CD14-positive monocyte (primary cell): ENCODE results near the gene GRAP. TPM values are rescaled to one million over a fixed set of nuclear protein-coding genes. Genes with fewer than 3 reads are reported as not detected.

ENCODE experiments used
- DNase-seq, 3 donors: peaks; one replicate each; pipeline ENCODE4 v3.0.0-alpha.2; 2011 to 2022
- H2AFZ ChIP-seq: 2 replicates; pipeline ENCODE4 v1.6.0; 2012; ENCODE audit warnings: mild to moderate bottlenecking, low read depth, low read length, inconsistent platforms; ENCODE audit not compliant: insufficient read depth, poor library complexity, severe bottlenecking
- H3K27ac ChIP-seq, 2 donors: 1 replicate in 1 of 2; 2 replicates in 1 of 2; pipeline ENCODE4 v1.5.1; 2012 to 2013; ENCODE audit warnings: low read length in 2 of 2, control low read depth in 1 of 2, inconsistent platforms in 1 of 2, low read depth in 1 of 2, mild to moderate bottlenecking in 1 of 2
- H3K27me3 ChIP-seq, 2 donors: one replicate each; pipeline versions ENCODE4 v1.6.0 to v1.6.1; 2011 to 2013; ENCODE audit warnings: low read length in 2 of 2; ENCODE audit not compliant: control insufficient read depth in 2 of 2, insufficient read depth in 2 of 2
- H3K36me3 ChIP-seq, 2 donors: replicated peaks in 1 of 2; 1 replicate in 1 of 2; 2 replicates in 1 of 2; pipeline versions ENCODE4 v1.5.1 to v1.6.1; 2012 to 2013; ENCODE audit warnings: low read length in 2 of 2, control low read depth in 1 of 2, inconsistent platforms in 1 of 2, mild to moderate bottlenecking in 1 of 2; ENCODE audit not compliant: insufficient read depth in 2 of 2, control insufficient read depth in 1 of 2
- H3K4me1 ChIP-seq, 2 donors: 1 replicate in 1 of 2; 2 replicates in 1 of 2; pipeline versions ENCODE4 v1.5.1 to v1.6.1; 2012 to 2013; ENCODE audit warnings: low read length in 2 of 2, control low read depth in 1 of 2, inconsistent platforms in 1 of 2, mild to moderate bottlenecking in 1 of 2, moderate library complexity in 1 of 2; ENCODE audit not compliant: insufficient read depth in 2 of 2, control insufficient read depth in 1 of 2
- H3K4me2 ChIP-seq: replicated peaks from 2 replicates; pipeline ENCODE3; 2012; ENCODE audit warnings: low read length, moderate library complexity, mild to moderate bottlenecking; ENCODE audit not compliant: poor library complexity, severe bottlenecking; ENCODE audit errors: extremely low read depth
- H3K4me3 ChIP-seq, 3 experiments: fragments of 200-600 bp in 1 of 3; sonication (generic) in 1 of 3; replicated peaks in 1 of 3; 1 replicate in 2 of 3; 2 replicates in 1 of 3; pipeline ENCODE4 v1.5.1; 2011 to 2013; ENCODE audit warnings: low read length in 3 of 3, mild to moderate bottlenecking in 3 of 3, control low read depth in 2 of 3, low read depth in 2 of 3, inconsistent platforms in 1 of 3, moderate library complexity in 1 of 3
- H3K79me2 ChIP-seq: 2 replicates; pipeline ENCODE4 v1.6.0; 2012; ENCODE audit warnings: mild to moderate bottlenecking, control low read depth, inconsistent platforms, low read length, moderate library complexity; ENCODE audit not compliant: insufficient read depth
- H3K9ac ChIP-seq: 2 replicates; pipeline ENCODE4 v1.6.0; 2017; ENCODE audit warnings: low read length, mild to moderate bottlenecking; ENCODE audit not compliant: insufficient read depth, poor library complexity, severe bottlenecking
- H3K9me3 ChIP-seq, 2 donors: replicated peaks in 1 of 2; 1 replicate in 1 of 2; 2 replicates in 1 of 2; pipeline versions ENCODE4 v1.5.1 to v1.6.1; 2012 to 2013; ENCODE audit warnings: low read length in 2 of 2, control low read depth in 1 of 2; ENCODE audit not compliant: control insufficient read depth in 1 of 2, insufficient read depth in 1 of 2
- H4K20me1 ChIP-seq: 2 replicates; pipeline ENCODE4 v1.6.0; 2012; ENCODE audit warnings: mild to moderate bottlenecking, low read length, control low read depth, moderate library complexity; ENCODE audit not compliant: insufficient read depth
- H3K27ac Mint-ChIP-seq, 7 donors: one replicate each; pipeline ENCODE4 v1.8.0; 2020; ENCODE audit warnings: mild to moderate bottlenecking in 7 of 7, mixed read lengths in 7 of 7, moderate library complexity in 6 of 7, inconsistent platforms in 2 of 7
- H3K27me3 Mint-ChIP-seq, 3 donors: one replicate each; pipeline ENCODE4 v1.8.0; 2021 to 2022; ENCODE audit warnings: low read depth in 3 of 3, mild to moderate bottlenecking in 3 of 3, mixed read lengths in 3 of 3, moderate library complexity in 3 of 3, inconsistent platforms in 1 of 3
- H3K36me3 Mint-ChIP-seq, 2 donors: one replicate each; pipeline ENCODE4 v1.8.0; 2020; ENCODE audit warnings: mixed read lengths in 2 of 2, inconsistent platforms in 1 of 2, mild to moderate bottlenecking in 1 of 2
- H3K4me1 Mint-ChIP-seq: one replicate; pipeline ENCODE4 v1.8.0; 2020; ENCODE audit warnings: mild to moderate bottlenecking, mixed read lengths
- H3K4me3 Mint-ChIP-seq, 2 donors: one replicate each; pipeline ENCODE4 v1.8.0; 2020; ENCODE audit warnings: mild to moderate bottlenecking in 2 of 2, mixed read lengths in 2 of 2, moderate library complexity in 1 of 2
- H3K9me3 Mint-ChIP-seq, 7 donors: one replicate each; pipeline ENCODE4 v1.8.0; 2020 to 2022; ENCODE audit warnings: mixed read lengths in 7 of 7, mild to moderate bottlenecking in 6 of 7, moderate library complexity in 6 of 7, inconsistent platforms in 2 of 7
- CTCF ChIP-seq: fragments of 200-600 bp; IDR thresholded peaks from one replicate; pipeline ENCODE4 v1.8.0; 2022; ENCODE audit warnings: antibody characterized with exemption, mild to moderate bottlenecking
- WGBS: methylation state at CpG from one replicate; pipeline ENCODE4 v1.1.5; 2013; ENCODE audit warnings: missing lambda C conversion rate; ENCODE audit not compliant: insufficient coverage; 5-methylcytosine and 5-hydroxymethylcytosine counted together
- intact Hi-C, 2 donors: fragments of 100-400 bp; cut with micrococcal nuclease; formaldehyde crosslinking; loops; one replicate each; pipeline versions ENCODE4 v1.15.0 to v1.15.1; 2023
- polyA plus RNA-seq, 3 donors: library from polyadenylated mRNA; depleted of rRNA in 1 of 3; unstranded in 2 of 3; stranded (reverse) in 1 of 3; fragments of 300-500 nt in 2 of 3; fragments of >200 nt in 1 of 3; fragmentation: Illumina TruSeq in 2 of 3; gene quantifications; 1 replicate in 2 of 3; 2 replicates in 1 of 3; pipeline ENCODE4 v1.2.3, GENCODE V29; 2012 to 2021

The GRAP gene
- polyA plus RNA-seq, 3 donors = 3.9 to 5.9 (median 4.5) TPM

GRCh38 chr17:18988546-18989173 lies 58.1 kb downstream of the GRAP start:
- H3K4me3 Mint-ChIP-seq = no peak overlapping the region
- Histone ChIP-seq H3K27me3 (peaks cover 0 to 9% of the 10 kb centered on the region in 2 donors), H3K9me3 (no peaks in the 10 kb centered on the region), H3K79me2 (no peaks in the 10 kb centered on the region), H3K27ac (no peak overlapping the region), H3K9ac (no peak overlapping the region), H2AFZ (no peak overlapping the region), H3K4me1 (no peaks in the 10 kb centered on the region), H3K4me3 (no peak overlapping the region), H3K36me3 (no peaks in the 10 kb centered on the region), H4K20me1 (no peaks in the 10 kb centered on the region), H3K4me2 (no peak overlapping the region)
- intact Hi-C loops = no loop called here
- peaks cover 0 to 2% (median 0%) of the 10 kb centered on the region in 7 donors for H3K9me3 Mint-ChIP-seq
- H3K4me1 Mint-ChIP-seq = peaks cover 7% of the 10 kb centered on the region
- no peak for TF ChIP-seq CTCF
- H3K36me3 Mint-ChIP-seq = peaks cover 0 to 6% of the 10 kb centered on the region in 2 donors
- H3K27me3 Mint-ChIP-seq = peaks cover 10 to 22% (median 13%) of the 10 kb centered on the region in 3 donors
- no peak for DNase-seq
- 94% methylated on average over 2 of the region's 9 CpGs for WGBS
- no peak overlapping the region for H3K27ac Mint-ChIP-seq

- Histone ChIP-seq H4K20me1 (no peaks in the 10 kb centered on the region), H3K79me2 (no peaks in the 10 kb centered on the region), H3K36me3 (no peaks in the 10 kb centered on the region), H3K27ac (no peak overlapping the region), H2AFZ (no peak overlapping the region), H3K4me1 (no peaks in the 10 kb centered on the region), H3K9me3 (no peaks in the 10 kb centered on the region), H3K27me3 (peaks cover 0 to 4% of the 10 kb centered on the region in 2 donors), H3K9ac (no peak overlapping the region), H3K4me2 (no peak overlapping the region), H3K4me3 (no peak overlapping the region)
- no peak overlapping the region for H3K4me3 Mint-ChIP-seq
- DNase-seq = no peak
- H3K4me1 Mint-ChIP-seq = peaks cover 4% of the 10 kb centered on the region
- peaks cover 4 to 15% (median 10%) of the 10 kb centered on the region in 3 donors for H3K27me3 Mint-ChIP-seq
- intact Hi-C loops = no loop called here
- WGBS = 92% methylated on average over 13 of the region's 14 CpGs
- no peak overlapping the region for H3K27ac Mint-ChIP-seq
- H3K36me3 Mint-ChIP-seq = peaks cover 0 to under 1% of the 10 kb centered on the region in 2 donors
- TF ChIP-seq CTCF = no peak
- peaks cover 0 to under 1% (median 0%) of the 10 kb centered on the region in 7 donors for H3K9me3 Mint-ChIP-seq
Observed at GRCh38 chr17:18987862-18988545, 58.8 kb downstream of the GRAP start.
